Hepatocyte (in vitro differentiated cells): ENCODE results near the gene NOL9. TPM values are rescaled to one million over a fixed set of nuclear protein-coding genes. Genes with fewer than 3 reads are reported as not detected.

Experiments
- DNase-seq: peaks from one replicate; pipeline ENCODE4 v3.0.0-alpha.2; 2016; ENCODE audit warnings: low spot score
- H2AFZ ChIP-seq: fragments of 200-600 bp; sonication (generic); 2 replicates; pipeline ENCODE4 v1.6.0; 2016; ENCODE audit warnings: antibody characterized with exemption, mild to moderate bottlenecking
- H3K27ac ChIP-seq: fragments of 200-600 bp; sonication (generic); 2 replicates; pipeline ENCODE4 v1.5.1; 2016; ENCODE audit warnings: mild to moderate bottlenecking
- H3K27me3 ChIP-seq: fragments of 200-600 bp; sonication (generic); 2 replicates; pipeline ENCODE4 v1.6.1; 2016
- H3K36me3 ChIP-seq: fragments of 200-600 bp; sonication (generic); replicated peaks from 2 replicates; pipeline ENCODE4 v1.5.1; 2016; ENCODE audit warnings: low read depth; ENCODE audit not compliant: insufficient read depth
- H3K4me1 ChIP-seq: fragments of 200-600 bp; sonication (generic); 2 replicates; pipeline ENCODE4 v1.5.1; 2016; ENCODE audit warnings: mild to moderate bottlenecking, moderate library complexity; ENCODE audit not compliant: insufficient read depth
- H3K4me2 ChIP-seq: fragments of 200-600 bp; sonication (generic); 2 replicates; pipeline ENCODE4 v1.6.0; 2016
- H3K4me3 ChIP-seq: fragments of 200-600 bp; sonication (generic); 2 replicates; pipeline ENCODE4 v1.5.1; 2016; ENCODE audit warnings: mild to moderate bottlenecking
- H3K79me2 ChIP-seq: fragments of 200-600 bp; sonication (generic); 2 replicates; pipeline ENCODE4 v1.6.0; 2017; ENCODE audit warnings: mild to moderate bottlenecking
- H3K9me2 ChIP-seq: fragments of 200-600 bp; sonication (generic); replicated peaks from 2 replicates; pipeline ENCODE4 v1.6.0; 2017; ENCODE audit warnings: mild to moderate bottlenecking; ENCODE audit not compliant: insufficient read depth
- H3K9me3 ChIP-seq: fragments of 200-600 bp; sonication (generic); 2 replicates; pipeline ENCODE4 v1.5.1; 2016; ENCODE audit warnings: low read depth, mild to moderate bottlenecking
- H4K20me1 ChIP-seq: fragments of 200-600 bp; sonication (generic); 2 replicates; pipeline ENCODE4 v1.6.0; 2016; ENCODE audit warnings: mild to moderate bottlenecking; ENCODE audit not compliant: insufficient read depth, poor library complexity, severe bottlenecking
- EZH2 ChIP-seq: fragments of 200-600 bp; sonication (generic); IDR thresholded peaks from 2 replicates; pipeline ENCODE4 v1.6.1; 2016; ENCODE audit warnings: antibody characterized with exemption, mild to moderate bottlenecking, borderline replicate concordance
- EZH2phosphoT487 ChIP-seq: fragments of 200-600 bp; sonication (generic); IDR thresholded peaks from one replicate; pipeline ENCODE4 v1.6.1; 2018; ENCODE audit warnings: antibody characterized with exemption, mild to moderate bottlenecking, low read depth, moderate library complexity; ENCODE audit not compliant: unreplicated experiment, severe bottlenecking
- WGBS: methylation state at CpG from one replicate; pipeline ENCODE4 v1.1.6; 2016; ENCODE audit warnings: low lambda C conversion rate; ENCODE audit errors: missing lambda C conversion rate; 5-methylcytosine and 5-hydroxymethylcytosine counted together
- polyA plus RNA-seq: library from polyadenylated mRNA; unstranded; fragments of >200 nt; fragmentation: Nextera tagmentation; extraction: Ambion mirVana; gene quantifications from 2 replicates; pipeline ENCODE4 v1.2.1, GENCODE V29; 2016
- total RNA-seq: library from RNA; depleted of rRNA; stranded (reverse); fragments of >200 nt; gene quantifications from 2 replicates; pipeline ENCODE4 v1.2.3, GENCODE V29; 2014
- TF ChIP-seq, protein P1 (sequence below): fragments of 200-600 bp; sonication (generic); IDR thresholded peaks from 2 replicates; pipeline ENCODE4 v1.5.1; 2016; ENCODE audit warnings: antibody characterized with exemption, mild to moderate bottlenecking; ENCODE audit not compliant: poor library complexity

NOL9 gene
- total and polyA plus RNA-seq, 2 experiments from 2014 or later = 13.7 to 21.6 TPM

DNA sequence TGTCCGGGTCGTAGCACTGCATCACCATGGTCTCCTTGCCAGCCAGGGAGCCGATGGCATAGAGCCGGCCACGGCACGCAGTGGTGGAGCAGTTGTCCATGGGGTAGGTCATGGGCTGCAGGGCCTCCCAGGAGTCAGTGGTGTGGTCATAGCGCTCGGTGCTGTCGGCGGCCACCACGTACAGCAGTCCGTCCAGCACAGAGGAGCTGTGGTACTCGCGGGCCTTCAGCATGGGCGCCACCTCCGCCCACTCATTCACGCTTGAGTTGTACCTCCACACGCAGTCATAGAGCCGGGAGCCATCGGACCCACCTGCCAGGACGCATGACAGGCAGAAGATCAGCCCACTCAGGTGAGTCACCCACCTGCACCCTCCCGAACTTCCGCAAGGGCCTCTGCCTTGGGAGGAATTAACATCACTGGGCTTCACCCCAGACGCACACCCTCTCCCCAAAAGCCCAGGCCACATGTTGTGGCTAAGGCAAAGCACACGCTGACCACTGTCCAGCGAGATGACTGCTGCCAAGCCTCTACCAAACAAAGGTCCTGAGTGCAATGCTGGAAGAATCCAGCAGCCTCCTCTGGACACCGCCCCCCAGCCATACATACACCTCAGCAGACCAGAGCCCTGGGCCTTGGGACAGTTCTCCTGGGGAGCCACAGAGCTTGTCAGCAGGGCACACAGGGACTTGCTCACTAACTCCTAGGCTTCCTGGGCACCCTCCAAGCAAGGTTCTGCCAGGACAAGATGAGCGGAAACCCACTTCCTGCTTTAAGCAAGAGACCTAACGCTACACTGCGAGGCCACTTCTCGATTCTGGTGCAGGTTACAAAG lies 45.0 kb upstream of the NOL9 start:
- Histone ChIP-seq H4K20me1 (peaks cover 29% of the 10 kb centered on the region), H3K9me3 (no peaks in the 10 kb centered on the region), H3K4me3 (no peak overlapping the region), H3K79me2 (peaks cover 56% of the 10 kb centered on the region), H3K27me3 (no peaks in the 10 kb centered on the region), H3K4me2 (peak overlapping the region; percentile 88), H2AFZ (no peak overlapping the region), H3K9me2 (no peaks in the 10 kb centered on the region), H3K36me3 (no peaks in the 10 kb centered on the region), H3K4me1 (peaks cover 25% of the 10 kb centered on the region), H3K27ac (no peak overlapping the region)
- 96% methylated on average over 31 of the region's 31 CpGs for WGBS
- no peak for DNase-seq
- TF ChIP-seq EZH2 (no peak), EZH2phosphoT487 (no peak)
- TF ChIP-seq, protein P1, sequence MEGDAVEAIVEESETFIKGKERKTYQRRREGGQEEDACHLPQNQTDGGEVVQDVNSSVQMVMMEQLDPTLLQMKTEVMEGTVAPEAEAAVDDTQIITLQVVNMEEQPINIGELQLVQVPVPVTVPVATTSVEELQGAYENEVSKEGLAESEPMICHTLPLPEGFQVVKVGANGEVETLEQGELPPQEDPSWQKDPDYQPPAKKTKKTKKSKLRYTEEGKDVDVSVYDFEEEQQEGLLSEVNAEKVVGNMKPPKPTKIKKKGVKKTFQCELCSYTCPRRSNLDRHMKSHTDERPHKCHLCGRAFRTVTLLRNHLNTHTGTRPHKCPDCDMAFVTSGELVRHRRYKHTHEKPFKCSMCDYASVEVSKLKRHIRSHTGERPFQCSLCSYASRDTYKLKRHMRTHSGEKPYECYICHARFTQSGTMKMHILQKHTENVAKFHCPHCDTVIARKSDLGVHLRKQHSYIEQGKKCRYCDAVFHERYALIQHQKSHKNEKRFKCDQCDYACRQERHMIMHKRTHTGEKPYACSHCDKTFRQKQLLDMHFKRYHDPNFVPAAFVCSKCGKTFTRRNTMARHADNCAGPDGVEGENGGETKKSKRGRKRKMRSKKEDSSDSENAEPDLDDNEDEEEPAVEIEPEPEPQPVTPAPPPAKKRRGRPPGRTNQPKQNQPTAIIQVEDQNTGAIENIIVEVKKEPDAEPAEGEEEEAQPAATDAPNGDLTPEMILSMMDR = no peak

DNA sequence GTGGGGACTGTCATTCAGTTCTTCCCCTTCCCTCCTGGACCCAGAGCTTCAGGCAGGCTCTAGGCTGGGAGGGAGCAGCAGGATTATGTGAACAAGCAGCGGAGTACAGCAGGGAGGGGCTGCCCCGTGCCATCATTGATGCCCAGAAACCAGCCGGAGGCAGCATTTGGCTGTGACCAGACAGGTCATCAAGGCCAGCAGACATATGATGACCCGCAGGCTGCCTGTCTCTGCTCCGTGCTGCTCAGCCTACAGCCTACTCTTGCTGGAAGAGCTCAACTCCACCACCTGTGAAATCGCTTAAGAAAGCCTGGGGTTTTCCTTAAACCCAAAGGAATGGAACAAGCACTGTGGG lies 43.4 kb upstream of the NOL9 start:
- no peak for TF ChIP-seq EZH2phosphoT487
- TF ChIP-seq, protein P1 = no peak
- no peak for TF ChIP-seq EZH2
- 70% methylated on average over 6 of the region's 6 CpGs for WGBS
- H3K9me3 ChIP-seq = no peaks in the 10 kb centered on the region
- no peaks in the 10 kb centered on the region for H3K9me2 ChIP-seq
- H4K20me1 ChIP-seq = peaks cover 31% of the 10 kb centered on the region
- H3K79me2 ChIP-seq = peaks cover 56% of the 10 kb centered on the region
- H2AFZ ChIP-seq = no peak overlapping the region
- no peaks in the 10 kb centered on the region for H3K27me3 ChIP-seq
- no peak for DNase-seq
- peaks cover 14% of the 10 kb centered on the region for H3K4me1 ChIP-seq
- H3K4me2 ChIP-seq = no peak overlapping the region
- H3K36me3 ChIP-seq = no peaks in the 10 kb centered on the region
- no peak overlapping the region for H3K4me3 ChIP-seq
- no peak overlapping the region for H3K27ac ChIP-seq

GRCh38 chr1:6596886-6597776 lies 42.8 kb upstream of the NOL9 start:
- no peak overlapping the region for H3K4me2 ChIP-seq
- TF ChIP-seq EZH2 (no peak), EZH2phosphoT487 (no peak)
- TF ChIP-seq, protein P1 = no peak
- no peak overlapping the region for H2AFZ ChIP-seq
- H3K27ac ChIP-seq = no peak overlapping the region
- peaks cover 14% of the 10 kb centered on the region for H3K4me1 ChIP-seq
- WGBS = 73% methylated on average over 15 of the region's 15 CpGs
- no peak overlapping the region for H3K4me3 ChIP-seq
- H3K9me3 ChIP-seq = no peaks in the 10 kb centered on the region
- H3K79me2 ChIP-seq = peaks cover 53% of the 10 kb centered on the region
- no peaks in the 10 kb centered on the region for H3K9me2 ChIP-seq
- no peaks in the 10 kb centered on the region for H3K36me3 ChIP-seq
- DNase-seq = no peak
- H3K27me3 ChIP-seq = no peaks in the 10 kb centered on the region
- peaks cover 31% of the 10 kb centered on the region for H4K20me1 ChIP-seq
